ENCODE data around the gene MAP2K3. TPM values are rescaled to one million over a fixed set of nuclear protein-coding genes. Genes with fewer than 3 reads are reported as not detected.
"Not testable (repeated sequence)": the region's sequence is repeated elsewhere in the genome, so short reads cannot be mapped to it uniquely, and the experiment has no call there.

Gene MAP2K3
- total RNA-seq, 1 donor from 2014 or later, result 29.2 TPM

DNA sequence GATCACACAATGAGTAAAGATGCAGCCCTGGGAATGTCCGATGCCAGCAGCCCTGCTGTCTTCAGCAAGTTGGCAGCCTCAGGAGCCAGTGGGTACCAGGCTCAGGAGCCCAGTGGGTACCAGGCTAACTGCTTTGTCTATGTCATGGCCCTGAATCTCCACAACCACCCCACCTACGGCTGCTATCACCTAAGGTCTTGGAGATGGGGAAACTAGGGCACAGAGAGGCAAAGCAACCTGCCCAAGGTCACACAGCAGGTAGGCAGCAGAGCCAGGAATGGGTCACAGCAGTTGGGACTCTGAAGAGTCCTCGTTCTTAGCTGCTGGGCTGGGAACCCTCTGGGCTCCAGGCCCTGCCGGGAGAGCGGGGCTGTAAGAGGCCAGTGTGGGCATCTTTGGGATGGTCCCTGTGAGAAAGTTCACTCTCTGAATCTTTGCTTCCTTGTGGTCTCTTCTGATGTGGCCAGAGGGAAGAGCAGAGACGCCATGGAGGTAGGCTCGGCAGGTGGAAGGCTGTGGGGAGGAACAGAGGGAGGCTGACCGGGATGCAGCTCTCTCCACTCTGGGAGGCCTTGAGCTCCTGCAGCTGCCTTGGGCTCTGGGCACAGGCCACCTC lies 57.5 kb downstream of the MAP2K3 start:
- H3K36me3 ChIP-seq (ENCODE audit: control insufficient read depth, insufficient read depth, low read length); H3K27me3 ChIP-seq (ENCODE audit: control insufficient read depth, insufficient read depth, low read length); H3K4me3 ChIP-seq (ENCODE audit: low read depth, low read length); DNase-seq (ENCODE audit: low read depth): not testable (repeated sequence)

DNA sequence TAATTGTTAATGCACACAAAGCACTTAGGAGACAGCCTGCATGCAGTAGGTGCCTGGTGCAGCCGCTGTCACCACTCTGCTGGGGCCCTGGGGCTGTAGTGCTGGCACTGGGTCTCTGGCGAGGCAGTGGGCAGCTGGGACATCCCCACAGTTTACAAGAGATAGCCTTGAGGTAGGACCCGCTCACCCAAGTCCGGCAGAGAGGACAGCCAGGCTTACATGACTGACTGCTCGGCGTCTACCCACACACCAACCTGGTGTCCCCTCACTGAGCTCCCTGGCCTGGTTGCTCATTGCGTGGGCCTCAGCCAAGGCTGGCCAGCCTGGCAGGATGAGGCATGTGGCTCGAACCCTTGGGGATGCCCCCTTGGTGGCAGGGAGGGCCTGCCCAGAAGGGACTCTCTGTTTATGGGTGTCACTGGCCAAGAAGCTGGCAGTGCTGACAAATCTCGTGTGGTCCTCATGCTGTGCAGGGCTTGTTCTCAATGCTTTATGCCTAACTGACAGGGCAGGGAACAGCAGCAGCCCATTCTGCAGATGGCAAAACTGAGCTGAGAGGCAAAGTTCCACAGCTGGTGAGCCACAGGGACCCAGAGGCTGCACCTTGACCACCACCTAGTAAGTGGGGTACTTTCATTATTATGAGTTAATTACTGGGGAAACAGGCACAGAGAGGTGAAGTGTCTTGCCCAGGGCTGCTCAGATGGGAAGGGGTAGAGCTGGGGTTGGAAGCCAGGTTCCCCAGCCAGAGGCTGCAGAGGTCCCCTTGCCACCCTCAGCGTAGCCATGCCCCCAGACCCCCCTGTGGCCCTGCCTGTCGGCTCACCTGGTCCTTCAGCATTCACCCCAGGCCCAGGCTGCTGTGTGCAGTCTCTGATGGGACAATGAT lies 58.8 kb downstream of the MAP2K3 start:
- H3K4me3 ChIP-seq (ENCODE audit: low read depth, low read length); DNase-seq (ENCODE audit: low read depth); H3K36me3 ChIP-seq (ENCODE audit: control insufficient read depth, insufficient read depth, low read length); H3K27me3 ChIP-seq (ENCODE audit: control insufficient read depth, insufficient read depth, low read length): not testable (repeated sequence)

DNA sequence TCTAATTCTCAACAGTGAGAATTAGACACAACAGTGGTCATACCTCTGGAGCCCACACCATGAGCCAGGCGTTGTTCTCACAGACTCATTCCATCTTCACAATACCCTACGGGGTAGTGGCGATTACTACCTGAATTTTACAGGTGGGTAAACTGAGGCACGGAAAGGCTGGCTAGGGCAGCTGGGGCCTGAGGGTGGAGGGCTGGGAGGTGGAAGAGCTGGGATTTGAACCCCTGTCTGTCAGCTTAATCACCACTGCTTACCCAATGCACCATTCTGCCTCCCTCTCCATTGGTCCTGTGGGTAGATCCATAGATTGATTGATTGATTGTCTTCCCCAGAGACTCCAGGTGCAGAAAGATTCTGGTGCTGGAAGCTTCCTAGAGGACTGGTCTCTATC lies 60.3 kb downstream of the MAP2K3 start:
- H3K27me3 ChIP-seq (ENCODE audit: control insufficient read depth, insufficient read depth, low read length); H3K36me3 ChIP-seq (ENCODE audit: control insufficient read depth, insufficient read depth, low read length); DNase-seq (ENCODE audit: low read depth); H3K4me3 ChIP-seq (ENCODE audit: low read depth, low read length): not testable (repeated sequence)

DNA sequence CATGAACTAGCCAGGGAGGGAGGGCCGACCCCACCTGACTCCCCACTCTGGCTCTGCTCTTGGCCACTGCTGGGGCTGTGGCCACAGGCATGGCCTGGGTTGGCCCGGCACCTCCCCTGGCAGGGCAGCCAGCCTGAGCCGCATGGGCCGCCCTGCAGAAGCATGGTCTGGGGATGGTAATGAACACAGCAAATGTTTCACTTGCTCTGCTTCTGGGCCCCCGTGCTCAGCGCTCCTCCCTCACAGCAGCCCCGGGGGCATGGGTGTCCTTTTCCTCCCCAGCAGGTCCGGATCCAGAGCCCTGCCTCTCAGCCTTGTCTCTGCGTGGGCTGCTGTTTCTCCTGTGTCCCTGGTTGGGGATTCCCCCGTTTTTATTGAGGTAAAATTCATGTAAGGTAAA lies 60.7 kb downstream of the MAP2K3 start:
- peaks cover 2% of the 10 kb centered on the region for H3K27me3 ChIP-seq (ENCODE audit: control insufficient read depth, insufficient read depth, low read length)
- TF ChIP-seq CTCF (IDR thresholded peaks at IDR 0.05; ENCODE audit: insufficient read depth, low read length, poor library complexity, severe bottlenecking), result no peak
- H3K4me3 ChIP-seq (ENCODE audit: low read depth, low read length), result no peak overlapping the region
- H3K36me3 ChIP-seq (ENCODE audit: control insufficient read depth, insufficient read depth, low read length), result no peaks in the 10 kb centered on the region
- DNase-seq (ENCODE audit: low read depth), result no peak

DNA sequence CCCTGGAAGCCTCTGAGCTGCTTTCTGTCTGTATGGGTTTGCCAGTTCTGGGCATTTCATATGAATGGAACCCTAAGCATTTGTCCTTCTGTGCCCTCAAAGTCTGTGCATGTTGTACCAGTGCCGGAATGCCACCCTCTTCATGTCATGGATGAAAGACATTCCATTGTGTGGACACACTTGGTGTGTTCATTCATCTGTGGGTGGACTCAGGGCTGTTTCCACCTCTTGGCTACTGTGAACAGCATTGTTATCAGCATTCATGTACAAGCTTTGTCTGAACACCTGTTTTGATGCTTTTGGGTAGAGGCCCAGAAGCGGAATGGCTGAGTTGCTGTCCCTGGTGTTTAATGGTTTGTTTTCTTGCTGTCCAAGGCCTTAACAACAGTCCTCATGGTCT lies 61.6 kb downstream of the MAP2K3 start:
- not testable (repeated sequence) for DNase-seq (ENCODE audit: low read depth); H3K27me3 ChIP-seq (ENCODE audit: control insufficient read depth, insufficient read depth, low read length); H3K36me3 ChIP-seq (ENCODE audit: control insufficient read depth, insufficient read depth, low read length); H3K4me3 ChIP-seq (ENCODE audit: low read depth, low read length)

DNA sequence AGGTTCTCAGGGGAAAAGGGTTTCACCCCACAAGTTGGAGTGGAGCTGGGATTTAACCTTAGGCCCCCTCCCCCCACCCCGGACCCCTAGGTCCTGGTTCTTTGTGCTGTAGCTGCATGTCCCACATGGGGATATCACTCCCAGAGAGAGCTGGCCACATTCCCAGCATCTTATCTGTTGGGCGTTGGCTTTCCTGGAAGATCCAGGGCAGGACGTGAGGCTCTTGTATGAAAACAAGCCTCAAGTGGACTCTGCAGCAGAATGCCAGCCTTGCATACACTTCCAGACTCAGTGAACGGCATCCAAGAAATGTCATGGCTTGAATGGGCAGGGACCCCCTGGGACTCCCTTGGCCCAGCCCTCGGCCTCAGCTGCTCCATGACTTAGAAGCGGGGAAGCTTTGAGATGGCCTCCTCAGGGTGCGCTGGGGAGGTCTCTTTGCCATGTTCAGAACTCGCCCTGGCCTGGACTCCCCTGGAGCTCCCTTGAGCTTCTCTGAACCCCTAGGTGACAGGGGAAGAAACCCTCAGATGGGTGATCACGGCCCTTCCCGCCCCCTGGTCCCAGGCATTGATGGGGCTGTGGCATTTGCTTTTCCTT lies 62.2 kb downstream of the MAP2K3 start:
- H3K4me3 ChIP-seq (ENCODE audit: low read depth, low read length), result not testable (repeated sequence)

DNA sequence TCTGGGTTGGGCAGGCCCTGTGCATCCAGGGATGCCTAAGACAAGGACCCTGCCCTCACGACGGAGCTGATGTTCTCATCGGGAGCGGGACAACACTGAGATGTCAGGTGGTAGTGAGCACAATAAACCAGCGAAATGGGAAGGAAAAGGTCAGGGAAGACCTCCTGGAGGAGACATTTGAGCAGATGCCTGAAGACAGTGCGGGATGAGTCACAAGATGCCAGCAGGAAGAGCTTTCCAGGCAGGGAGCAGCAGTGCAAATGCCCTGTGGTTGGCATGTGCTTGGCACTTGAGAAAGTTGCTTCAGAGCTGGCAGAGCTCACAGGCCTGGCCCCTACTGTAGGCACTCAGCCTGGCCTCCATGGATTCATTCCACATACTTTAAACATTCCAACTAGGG lies 63.1 kb downstream of the MAP2K3 start:
- H3K27me3 ChIP-seq (ENCODE audit: control insufficient read depth, insufficient read depth, low read length); H3K4me3 ChIP-seq (ENCODE audit: low read depth, low read length); H3K36me3 ChIP-seq (ENCODE audit: control insufficient read depth, insufficient read depth, low read length); DNase-seq (ENCODE audit: low read depth): not testable (repeated sequence)

More for the DNA sequence above, 62.2 kb downstream of the MAP2K3 start:
- DNase-seq (ENCODE audit: low read depth); H3K36me3 ChIP-seq (ENCODE audit: control insufficient read depth, insufficient read depth, low read length); H3K27me3 ChIP-seq (ENCODE audit: control insufficient read depth, insufficient read depth, low read length): not testable (repeated sequence)

DNA sequence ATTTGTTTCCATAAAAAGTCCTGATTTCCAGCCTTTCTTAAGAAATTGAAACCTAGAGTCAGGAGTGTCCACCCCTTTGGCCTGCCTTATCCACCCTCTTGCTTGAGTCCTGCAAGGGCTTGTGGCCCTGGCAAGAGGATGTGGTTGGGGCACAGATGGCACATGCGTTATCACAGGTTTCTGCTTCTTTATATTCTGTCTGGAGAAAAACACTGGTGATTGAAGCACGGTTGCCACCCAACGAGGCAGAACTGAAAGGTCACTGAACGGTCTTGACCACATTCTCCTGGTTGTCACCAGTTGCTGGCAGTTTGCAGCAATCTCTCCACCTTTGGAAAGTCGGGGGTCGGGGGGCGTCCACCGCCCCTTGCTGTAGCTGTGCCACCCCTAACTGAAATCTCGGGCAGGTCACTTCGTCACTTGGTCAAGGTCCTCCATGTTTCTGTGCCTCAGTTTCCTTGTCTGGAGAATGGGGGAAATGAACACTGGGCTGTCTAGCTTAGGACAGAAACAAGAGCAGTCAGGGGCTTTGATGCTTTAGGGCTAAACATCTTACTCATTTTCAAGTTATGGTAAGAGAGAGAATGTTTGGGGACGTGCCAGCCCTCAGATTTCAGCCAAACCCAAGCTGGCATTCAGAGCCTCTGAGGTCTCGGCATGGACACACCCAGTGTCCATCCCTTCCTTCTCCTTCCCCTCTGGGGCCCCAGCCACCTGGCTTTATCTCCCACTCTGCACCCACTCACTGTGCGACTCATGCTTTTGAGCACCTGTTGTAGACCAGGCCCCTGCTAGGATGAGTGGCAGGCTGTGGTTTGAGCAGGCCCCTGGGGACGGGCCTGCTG lies 63.8 kb downstream of the MAP2K3 start:
- H3K27me3 ChIP-seq (ENCODE audit: control insufficient read depth, insufficient read depth, low read length); DNase-seq (ENCODE audit: low read depth); H3K36me3 ChIP-seq (ENCODE audit: control insufficient read depth, insufficient read depth, low read length); H3K4me3 ChIP-seq (ENCODE audit: low read depth, low read length): not testable (repeated sequence)

DNA sequence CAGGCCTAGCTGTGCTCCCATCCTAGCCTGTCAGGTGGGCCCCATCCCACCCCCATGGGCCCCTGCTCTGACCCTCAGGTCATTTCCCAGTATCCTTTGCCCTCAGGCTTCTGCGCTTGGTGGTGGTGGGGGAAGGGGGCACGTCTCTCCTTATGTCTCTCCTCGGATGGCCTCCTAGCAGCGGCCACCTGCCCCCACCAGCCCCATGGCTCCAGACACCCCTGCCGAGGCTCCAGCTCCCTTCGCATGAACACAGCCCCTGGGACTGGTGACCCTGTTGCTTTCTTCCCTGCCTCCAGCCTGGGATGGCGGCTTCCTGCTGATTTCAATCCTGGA lies 64.4 kb downstream of the MAP2K3 start:
- H3K27me3 ChIP-seq (ENCODE audit: control insufficient read depth, insufficient read depth, low read length); H3K36me3 ChIP-seq (ENCODE audit: control insufficient read depth, insufficient read depth, low read length); DNase-seq (ENCODE audit: low read depth); H3K4me3 ChIP-seq (ENCODE audit: low read depth, low read length): not testable (repeated sequence)

DNA sequence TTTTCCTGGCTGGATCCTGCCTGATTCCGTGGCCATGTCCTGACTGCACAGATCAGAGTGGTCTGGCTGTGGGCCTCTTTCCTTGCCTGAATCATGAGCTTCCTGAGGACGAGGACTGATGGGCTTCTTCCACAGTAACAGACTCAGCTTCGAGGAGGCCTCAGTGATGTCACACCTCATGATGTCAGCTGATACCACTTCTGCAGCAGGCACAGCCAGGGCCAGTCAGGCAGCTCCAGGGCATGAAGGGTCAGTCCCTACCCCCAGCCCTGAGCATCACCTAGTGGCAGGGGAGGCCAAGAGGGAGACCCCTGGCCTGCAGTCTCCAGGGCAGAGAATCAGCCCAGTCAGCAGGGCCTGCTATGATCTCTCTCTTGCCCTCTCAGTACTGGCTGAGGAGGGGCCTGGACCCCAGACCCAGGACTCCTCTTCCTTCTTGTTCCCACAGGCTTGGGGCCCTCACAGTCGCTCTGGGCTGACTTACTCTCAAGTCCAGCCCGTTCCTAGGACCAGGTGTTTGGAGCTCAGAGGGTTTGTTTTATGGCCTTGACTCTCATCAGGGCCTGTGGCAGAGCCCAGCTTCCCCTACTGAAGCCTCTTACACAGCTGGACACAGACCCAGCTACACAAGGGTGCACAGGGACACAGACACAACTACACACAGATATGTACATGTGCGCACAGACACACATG lies 65.0 kb downstream of the MAP2K3 start:
- not testable (repeated sequence) for DNase-seq (ENCODE audit: low read depth); H3K36me3 ChIP-seq (ENCODE audit: control insufficient read depth, insufficient read depth, low read length); H3K4me3 ChIP-seq (ENCODE audit: low read depth, low read length); H3K27me3 ChIP-seq (ENCODE audit: control insufficient read depth, insufficient read depth, low read length)

GRCh38 chr17:21350495-21350894 lies 66.0 kb downstream of the MAP2K3 start:
- H3K4me3 ChIP-seq (ENCODE audit: low read depth, low read length); H3K27me3 ChIP-seq (ENCODE audit: control insufficient read depth, insufficient read depth, low read length); H3K36me3 ChIP-seq (ENCODE audit: control insufficient read depth, insufficient read depth, low read length); DNase-seq (ENCODE audit: low read depth): not testable (repeated sequence)

Data from kidney epithelial cell (primary cell).